HepG2 (cell line): ENCODE measurements around the gene ADAMTS2. TPM values are rescaled to one million over a fixed set of nuclear protein-coding genes. Genes with fewer than 3 reads are reported as not detected.

ENCODE experiments used
- ATAC-seq: fragments of 200-7000 bp; cut with Tn5 transposase; 3 replicates; pipeline ENCODE4 v1.9.1; 2020; ENCODE audit warnings: mild to moderate bottlenecking, moderate library complexity
- BruUV-seq: library from RNA; stranded (reverse); fragments of 400-500 nt; replicated peaks from 2 replicates; lab custom pipeline; 2021; lab: Mats Ljungman, UMichigan
- CTCF ChIA-PET: fragments of 300-600 bp; formaldehyde crosslinking; extraction: SDS; loops from one replicate; lab custom pipeline; 2021; ENCODE audit warnings: low total read pairs, inconsistent platforms, low intra/inter-chr PET ratio; lab: Yijun Ruan, JAX
- POLR2A ChIA-PET: fragments of 350-600 bp; sonication (Branson Sonifier 250); formaldehyde crosslinking; loops from one replicate; lab custom pipeline; 2020; ENCODE audit warnings: antibody characterized with exemption, inconsistent platforms; lab: Yijun Ruan, JAX
- DNase-seq: peaks from one replicate; pipeline ENCODE4 v3.0.0-alpha.2; 2015; ENCODE audit warnings: low spot score
- FAIRE-seq: peaks from 3 replicates; lab custom pipeline; 2011; peaks lifted over from hg19 to GRCh38; lab: Jason Lieb, UNC
- H2AFZ ChIP-seq: one replicate; pipeline ENCODE4 v1.6.1; 2011; ENCODE audit warnings: low read length, inconsistent platforms
- H3K27ac ChIP-seq: fragments of 300-600 bp; 3 replicates; pipeline ENCODE4 v1.8.0; 2011; ENCODE audit warnings: mixed run types, mild to moderate bottlenecking, mixed read lengths, low read length, inconsistent platforms; ENCODE audit not compliant: insufficient read depth; ENCODE audit errors: extremely low read length
- H3K27me3 ChIP-seq, 2 experiments: fragments of 200-600 bp in 1 of 2; 2 replicates in 1 of 2; 3 replicates in 1 of 2; pipeline versions ENCODE4 v1.6.0 to v1.8.0; 2011; ENCODE audit warnings: low read length in 2 of 2, mild to moderate bottlenecking in 2 of 2, moderate library complexity in 2 of 2, inconsistent platforms in 1 of 2; ENCODE audit not compliant: insufficient read depth in 2 of 2, control insufficient read depth in 1 of 2
- H3K36me3 ChIP-seq, 2 experiments: fragments of 200-600 bp in 1 of 2; replicated peaks in 1 of 2; 2 replicates in 1 of 2; 3 replicates in 1 of 2; pipeline versions ENCODE4 v1.5.1 to v1.8.0; 2011; ENCODE audit warnings: low read length in 2 of 2, inconsistent platforms in 1 of 2; ENCODE audit not compliant: insufficient read depth in 2 of 2, control insufficient read depth in 1 of 2
- H3K4me1 ChIP-seq: 2 replicates; pipeline ENCODE4 v1.5.1; 2012; ENCODE audit warnings: low read length, inconsistent platforms; ENCODE audit not compliant: insufficient read depth
- H3K4me2 ChIP-seq: 2 replicates; pipeline ENCODE4 v1.6.0; 2011; ENCODE audit warnings: low read depth, low read length, inconsistent platforms
- H3K4me3 ChIP-seq, 3 experiments: fragments of 200-600 bp in 1 of 3; sonication (generic), shearing (Covaris generic) in 1 of 3; replicated peaks in 1 of 3; 2 replicates each; pipeline ENCODE4 v1.5.1; 2011 to 2016; ENCODE audit warnings: low read length in 3 of 3, inconsistent platforms in 2 of 3, low read depth in 2 of 3, mild to moderate bottlenecking in 2 of 3, control low read depth in 1 of 3, mixed read lengths in 1 of 3; ENCODE audit not compliant: insufficient read depth in 1 of 3
- H3K79me2 ChIP-seq: one replicate; pipeline ENCODE4 v1.6.1; 2011; ENCODE audit warnings: low read length, inconsistent platforms; ENCODE audit not compliant: insufficient read depth
- H3K9ac ChIP-seq: 2 replicates; pipeline ENCODE4 v1.6.0; 2011; ENCODE audit warnings: mild to moderate bottlenecking, low read depth, low read length, inconsistent platforms; ENCODE audit not compliant: insufficient read depth
- H3K9me3 ChIP-seq: 2 replicates; pipeline ENCODE4 v1.5.1; 2012; ENCODE audit warnings: mild to moderate bottlenecking, low read length
- H4K20me1 ChIP-seq: 2 replicates; pipeline ENCODE4 v1.6.0; 2011; ENCODE audit warnings: inconsistent platforms, mild to moderate bottlenecking, low read length, moderate library complexity; ENCODE audit not compliant: insufficient read depth
- REPIN1 ChIP-seq: sonication (generic); formaldehyde crosslinking; IDR thresholded peaks from 2 replicates; pipeline ENCODE4 v1.8.0; 2022; ENCODE audit warnings: missing genetic modification reagents, low read depth, mild to moderate bottlenecking, borderline replicate concordance
- SMC3 ChIP-seq: IDR thresholded peaks from 2 replicates; pipeline ENCODE4 v1.6.1; 2011; ENCODE audit warnings: low read length, improper control_type of control experiment
- SP2 ChIP-seq: sonication (generic); formaldehyde crosslinking; IDR thresholded peaks from 2 replicates; pipeline ENCODE4 v1.5.1; 2020; ENCODE audit warnings: mild to moderate bottlenecking, missing genetic modification reagents
- ZBTB40 ChIP-seq, 2 experiments: fragments of 450-650 bp in 1 of 2; sonication (generic) in 1 of 2; formaldehyde crosslinking in 1 of 2; IDR thresholded peaks; 2 replicates each; pipeline versions ENCODE4 v1.6.1 to v1.8.0; 2016 to 2022; ENCODE audit warnings: antibody characterized with exemption in 1 of 2, mild to moderate bottlenecking in 1 of 2, missing genetic modification reagents in 1 of 2
- ZFP41 ChIP-seq: sonication (generic); formaldehyde crosslinking; IDR thresholded peaks from 2 replicates; pipeline ENCODE4 v1.4.0; 2020; ENCODE audit warnings: mild to moderate bottlenecking, missing genetic modification reagents, borderline replicate concordance
- ZNF616 ChIP-seq: sonication (generic); formaldehyde crosslinking; IDR thresholded peaks from 2 replicates; pipeline ENCODE4 v1.5.0; 2020; ENCODE audit warnings: low read depth, mild to moderate bottlenecking, missing genetic modification reagents
- ZNF781 ChIP-seq: sonication (generic); formaldehyde crosslinking; IDR thresholded peaks from 2 replicates; pipeline ENCODE4 v1.5.1; 2020; ENCODE audit warnings: borderline replicate concordance, mild to moderate bottlenecking, missing genetic modification reagents; ENCODE audit errors: not compliant biosample characterization
- WGBS: methylation state at CpG from one replicate; pipeline ENCODE4 v1.1.6; 2017; ENCODE audit warnings: low lambda C conversion rate; 5-methylcytosine and 5-hydroxymethylcytosine counted together
- in situ Hi-C: cut with HindIII; loops from 2 replicates; pipeline ENCODE4 v1.10.0; 2017; ENCODE audit warnings: low pct_unique_long_range_greater_than_20kb; ENCODE audit not compliant: extremely low pct_ligation_motif_present
- intact Hi-C: fragments of 100-400 bp; cut with micrococcal nuclease; formaldehyde crosslinking; loops from one replicate; pipeline ENCODE4 v1.10.0; 2022; ENCODE audit not compliant: unreplicated experiment
- polyA plus RNA-seq, 8 experiments: library from polyadenylated mRNA; depleted of rRNA in 3 of 8; stranded (reverse) in 7 of 8; unstranded in 1 of 8; fragments of >200 nt; fragmentation: Illumina TruSeq in 4 of 8; extraction: Trizol in 4 of 8; gene quantifications; 2 replicates each; pipeline versions ENCODE4 v1.2.1 to v1.2.3, GENCODE V29; 2011 to 2016; ENCODE audit warnings: low read depth in 4 of 8, missing spikeins in 1 of 8, mixed read lengths in 1 of 8; ENCODE audit not compliant: insufficient read depth in 1 of 8
- total RNA-seq, 5 experiments: library from RNA; depleted of rRNA; stranded (reverse); fragments of >200 nt; fragmentation: Illumina TruSeq; extraction: Trizol; gene quantifications; 2 replicates each; pipeline ENCODE4 v1.2.3, GENCODE V29; 2016; ENCODE audit warnings: low read depth in 1 of 5

Gene ADAMTS2
- total and polyA plus RNA-seq, 2 of the 13 experiments (the other 11 are each of a cell fraction or from before 2014, with no cell fraction given): 0.24 to 3.5 TPM

- H3K4me3 ChIP-seq: no peak overlapping the region
- H3K9me3 ChIP-seq: no peaks in the 10 kb centered on the region
- H4K20me1 ChIP-seq: no peaks in the 10 kb centered on the region
- no peak overlapping the region for H3K9ac ChIP-seq
- no peak overlapping the region for H3K27ac ChIP-seq
- ChIA-PET CTCF (no interaction called here), POLR2A (no interaction called here)
- no TSS peak for BruUV-seq
- ATAC-seq (no peak), FAIRE-seq (no peak), DNase-seq (no peak)
- H3K36me3 ChIP-seq: no peaks in the 10 kb centered on the region; a peak in 1 of 5 replicates
- H3K4me2 ChIP-seq: no peak overlapping the region
- intact Hi-C loops: no loop called here
- in situ Hi-C loops: no loop called here
- H3K4me1 ChIP-seq: no peaks in the 10 kb centered on the region
- peaks cover 3 to 50% of the 10 kb centered on the region in 2 experiments; a peak in 4 of 5 replicates for H3K27me3 ChIP-seq
- H2AFZ ChIP-seq: no peak overlapping the region
- TF ChIP-seq ZNF781 (CRISPR knock-in tag): no peak
- TF ChIP-seq ZFP41: no peak
- no peaks in the 10 kb centered on the region for H3K79me2 ChIP-seq
- WGBS: 27% methylated on average over 12 of the region's 16 CpGs
These were observed 52.3 kb downstream of the ADAMTS2 start for GRCh38 chr5:179292681-179293635.

- BruUV-seq: no TSS peak
- Histone ChIP-seq H3K36me3 (no peaks in the 10 kb centered on the region; a peak in 1 of 5 replicates), H3K4me2 (no peak overlapping the region), H3K4me3 (no peak overlapping the region), H3K4me1 (no peaks in the 10 kb centered on the region), H3K9me3 (no peaks in the 10 kb centered on the region), H4K20me1 (no peaks in the 10 kb centered on the region), H3K27me3 (peaks cover 4 to 43% of the 10 kb centered on the region in 2 experiments; a peak in 4 of 5 replicates), H3K9ac (no peak overlapping the region), H3K27ac (no peak overlapping the region), H3K79me2 (no peaks in the 10 kb centered on the region), H2AFZ (no peak overlapping the region)
- POLR2A ChIA-PET: no interaction called here
- no peak for ATAC-seq
- intact Hi-C loops: no loop called here
- FAIRE-seq: no peak
- CTCF ChIA-PET: no interaction called here
- in situ Hi-C loops: no loop called here
- no peak for DNase-seq
- 23% methylated on average over 7 of the region's 7 CpGs for WGBS
- TF ChIP-seq SMC3 (no peak), REPIN1 (no peak), ZBTB40 (IDR thresholded peaks at IDR 0.05) (no peak), ZBTB40 (CRISPR knock-in tag; IDR thresholded peaks at IDR 0.05) (no peak), SP2 (CRISPR knock-in tag) (no peak), ZNF616 (no peak)
These were observed 53.1 kb downstream of the ADAMTS2 start for GRCh38 chr5:179292202-179292601.
